Adrenal gland (tissue), 12 donors: Measurements from ENCODE around the gene NHERF1. TPM values are rescaled to one million over a fixed set of nuclear protein-coding genes. Genes with fewer than 3 reads are reported as not detected.
A peak's percentile ranks its signal among the peaks of the same experiment; 100 is the strongest.

Experiments used
- DNase-seq, 7 donors: peaks; one replicate each; pipeline ENCODE4 v3.0.0-alpha.2; 2019 to 2020
- H3K27ac ChIP-seq, 5 donors: fragments of 200-600 bp; sonication (generic) in 4 of 5; 1 replicate in 3 of 5; 2 replicates in 2 of 5; pipeline versions ENCODE4 v1.5.1 to v1.8.0; 2016 to 2020; ENCODE audit warnings: mild to moderate bottlenecking in 1 of 5
- H3K27me3 ChIP-seq: fragments of 200-600 bp; 2 replicates; pipeline ENCODE4 v1.8.0; 2021
- H3K36me3 ChIP-seq, 2 donors: fragments of 200-600 bp; replicated peaks in 1 of 2; 1 replicate in 1 of 2; 2 replicates in 1 of 2; pipeline versions ENCODE4 v1.5.1 to v1.8.0; 2018 to 2022
- H3K4me1 ChIP-seq, 2 donors: fragments of 200-600 bp; replicated peaks in 1 of 2; 1 replicate in 1 of 2; 2 replicates in 1 of 2; pipeline versions ENCODE4 v1.5.1 to v1.8.0; 2018 to 2021
- H3K4me3 ChIP-seq, 4 donors: fragments of 200-600 bp; sonication (generic) in 3 of 4; one replicate each; pipeline ENCODE4 v1.5.1; 2016 to 2018
- H3K9me3 ChIP-seq, 3 donors: fragments of 200-600 bp; sonication (generic) in 1 of 3; replicated peaks in 1 of 3; 1 replicate in 2 of 3; 2 replicates in 1 of 3; pipeline versions ENCODE4 v1.5.1 to v1.8.0; 2016 to 2021
- CTCF ChIP-seq, 6 experiments: fragments of 450-650 bp in 4 of 6; fragments of 200-600 bp in 2 of 6; sonication (generic) in 1 of 6; IDR thresholded peaks; 1 replicate in 5 of 6; 2 replicates in 1 of 6; pipeline versions ENCODE4 v1.5.1 to v1.8.0; 2016 to 2021; ENCODE audit warnings: antibody characterized with exemption in 6 of 6, mild to moderate bottlenecking in 2 of 6, moderate library complexity in 1 of 6
- POLR2A ChIP-seq, 2 donors: fragments of 450-650 bp; IDR thresholded peaks; one replicate each; pipeline ENCODE4 v1.6.1; 2017; ENCODE audit warnings: antibody characterized with exemption in 2 of 2, mild to moderate bottlenecking in 2 of 2, moderate library complexity in 1 of 2
- WGBS, 4 donors: extraction: QIAGEN DNeasy Blood & Tissue Kit in 2 of 4; methylation state at CpG; one replicate each; pipeline versions ENCODE4 v1.1.5 to v1.1.7; 2013 to 2017; 5-methylcytosine and 5-hydroxymethylcytosine counted together
- intact Hi-C, 2 donors: fragments of 100-400 bp; cut with DNase I; formaldehyde crosslinking; loops; one replicate each; pipeline versions ENCODE4 v1.14.1 to v1.15.0; 2022 to 2023
- polyA plus RNA-seq, 3 donors: library from polyadenylated mRNA; stranded (reverse); fragments of 200-250 nt in 2 of 3; fragments of 350-450 nt in 1 of 3; fragmentation: Illumina TruSeq in 1 of 3; extraction: RNeasy Lipid Tissue Mini Kit (QIAGEN cat#74804) in 1 of 3; gene quantifications; one replicate each; pipeline ENCODE4 v1.2.3, GENCODE V29; 2013 to 2014
- total RNA-seq, 9 donors: library from RNA; depleted of rRNA in 4 of 9; stranded (reverse); fragments of >200 nt in 4 of 9; fragments of 120-200 nt in 1 of 9; fragmentation: NEBNext Ultra II Directional in 1 of 9; extraction: Animal tissue kit (Norgen Biotek cat#: 25700) in 1 of 9; gene quantifications; one replicate each; pipeline versions ENCODE4 v1.1.0 to v1.2.4, GENCODE V29; 2013 to 2023
- donor health status: healthy with polysubstance abuse.
- donor health status: Bipolar disorder and iron deficiency.
- donor health status: DM: yes; HTN: yes; CAD: no.
- donor health status: DM: no; HTN: no; CAD: no.
- donor health status: DM: no; HTN: no; CAD: no.
- donor health status: DM: yes; HTN: yes; CAD: no.

NHERF1 gene
- total and polyA plus RNA-seq, 12 donors: 22.0 to 277 (median 209) TPM

- WGBS, 4 donors: 83 to 90% (median 86%) methylated on average over 18 to 21 of the region's 21 CpGs
- H3K27me3 ChIP-seq: no peaks in the 10 kb centered on the region
- no peak overlapping the region for H3K4me3 ChIP-seq
- H3K36me3 ChIP-seq: no peaks in the 10 kb centered on the region
- DNase-seq: no peak
- H3K9me3 ChIP-seq: no peaks in the 10 kb centered on the region
- no peak overlapping the region for H3K27ac ChIP-seq
- intact Hi-C loops: no loop called here
- no peak for TF ChIP-seq POLR2A (IDR thresholded peaks at IDR 0.05)
- TF ChIP-seq CTCF (IDR thresholded peaks at IDR 0.05): no peak
- H3K4me1 ChIP-seq: peaks cover 0 to 3% of the 10 kb centered on the region in 2 donors
These were observed 36.9 kb downstream of the NHERF1 start for GRCh38 chr17:74785096-74785980.

GRCh38 chr17:74785981-74786360, 37.5 kb downstream of the NHERF1 start:
- DNase-seq: no peak
- intact Hi-C loops: no loop called here
- no peak overlapping the region for H3K4me3 ChIP-seq
- no peaks in the 10 kb centered on the region for H3K4me1 ChIP-seq
- TF ChIP-seq POLR2A (IDR thresholded peaks at IDR 0.05) (no peak), CTCF (IDR thresholded peaks at IDR 0.05) (no peak)
- no peaks in the 10 kb centered on the region for H3K36me3 ChIP-seq
- no peaks in the 10 kb centered on the region for H3K9me3 ChIP-seq
- WGBS, 4 donors: 84 to 93% (median 86%) methylated on average over 9 of the region's 9 CpGs
- H3K27ac ChIP-seq: no peak overlapping the region
- no peaks in the 10 kb centered on the region for H3K27me3 ChIP-seq

- DNase-seq: peak in 1 of 7 donors; percentile 60
- TF ChIP-seq CTCF (IDR thresholded peaks at IDR 0.05): no peak
- H3K9me3 ChIP-seq: no peaks in the 10 kb centered on the region
- no peaks in the 10 kb centered on the region for H3K4me1 ChIP-seq
- H3K36me3 ChIP-seq: no peaks in the 10 kb centered on the region
- no peaks in the 10 kb centered on the region for H3K27me3 ChIP-seq
- intact Hi-C loops: no loop called here
- H3K4me3 ChIP-seq: no peak overlapping the region
- 63 to 79% (median 69%) methylated on average over 16 of the region's 16 CpGs for WGBS, 4 donors
- H3K27ac ChIP-seq: no peak overlapping the region
These were observed 38.1 kb downstream of the NHERF1 start for GRCh38 chr17:74786431-74787055.

GRCh38 chr17:74790161-74791058, 42.0 kb downstream of the NHERF1 start:
- no peaks in the 10 kb centered on the region for H3K4me1 ChIP-seq
- no peak overlapping the region for H3K27ac ChIP-seq
- H3K36me3 ChIP-seq: peaks cover 0 to 23% of the 10 kb centered on the region in 2 donors
- intact Hi-C loops: loop anchor here (5.0 to 10.0 kb wide), 3 partner anchors 72 to 167 kb away; no protein-coding TSS in a partner anchor
- TF ChIP-seq CTCF (IDR thresholded peaks at IDR 0.05): no peak
- no peak for TF ChIP-seq POLR2A (IDR thresholded peaks at IDR 0.05)
- no peaks in the 10 kb centered on the region for H3K9me3 ChIP-seq
- no peak overlapping the region for H3K4me3 ChIP-seq
- WGBS, 4 donors: 77 to 83% (median 77%) methylated on average over 16 to 21 of the region's 21 CpGs
- no peaks in the 10 kb centered on the region for H3K27me3 ChIP-seq
- DNase-seq: no peak
